ENCODE data around the gene ATP5F1C.

The ATP5F1C gene

GRCh38 chr10:7787150-7787856 lies 674 bp upstream of the ATP5F1C start:
- H3K18ac ChIP-seq (ENCODE audit: low read length) = peak overlapping the region; percentile 84
- H2AFZ ChIP-seq (ENCODE audit: low read length) = peak overlapping the region; percentile 91
- no peak overlapping the region for H3K14ac ChIP-seq (ENCODE audit: low read length)
- H2BK5ac ChIP-seq (ENCODE audit: low read length) = peak overlapping the region; percentile 47
- no peak overlapping the region for H2BK120ac ChIP-seq (ENCODE audit: low read depth, low read length)
- WGBS, 2 donors (ENCODE audit: extremely low coverage in 2 of 2, insufficient read length in 2 of 2, insufficient replicate concordance in 1 of 2) = no CpG with 5 or more reads among the region's 26 CpGs
- no peak for DNase-seq (ENCODE audit: low spot score)
- peaks cover 2 to 44% of the 10 kb centered on the region in 2 donors for H3K36me3 ChIP-seq (replicated peaks in 1 of 2; ENCODE audit: control insufficient read depth in 2 of 2, insufficient read depth in 2 of 2, low read length in 2 of 2)
- no peaks in the 10 kb centered on the region for H3K27me3 ChIP-seq (ENCODE audit: control insufficient read depth in 3 of 3, insufficient read depth in 3 of 3, low read depth in 1 of 3, low read length in 3 of 3)
- H4K8ac ChIP-seq (ENCODE audit: low read depth, low read length) = no peak overlapping the region
- H3K9me3 ChIP-seq (replicated peaks in 1 of 2; ENCODE audit: control insufficient read depth in 2 of 2, insufficient read depth in 1 of 2, low read depth in 1 of 2, low read length in 2 of 2) = no peaks in the 10 kb centered on the region
- H2BK12ac ChIP-seq (ENCODE audit: low read length) = no peak overlapping the region
- peak overlapping the region; percentile 34 for H2AK5ac ChIP-seq (ENCODE audit: low read depth, low read length)
- peak overlapping the region; percentile 92 for H3K9ac ChIP-seq (ENCODE audit: low read depth, low read length, poor library complexity)
- peak overlapping the region; percentile 61 for H3K4me2 ChIP-seq (ENCODE audit: insufficient read depth, low read length, poor library complexity, severe bottlenecking)
- H2BK15ac ChIP-seq (ENCODE audit: low read length) = no peak overlapping the region
- no peak overlapping the region for H4K91ac ChIP-seq (ENCODE audit: low read depth, low read length, poor library complexity)
- peaks cover 8% of the 10 kb centered on the region for H3K79me1 ChIP-seq (ENCODE audit: low read depth, low read length)
- no peak overlapping the region for H3K4ac ChIP-seq (ENCODE audit: low read length)
- H3K23ac ChIP-seq (ENCODE audit: low read depth, low read length, poor library complexity) = peak overlapping the region; percentile 94
- H3K4me3 ChIP-seq (ENCODE audit: low read length in 2 of 2) = peak overlapping the region; percentile 93 to 96
- peaks cover 4 to 10% of the 10 kb centered on the region in 2 donors for H3K4me1 ChIP-seq (ENCODE audit: control insufficient read depth in 2 of 2, insufficient read depth in 1 of 2, low read depth in 1 of 2, low read length in 2 of 2)
- H3K27ac ChIP-seq (replicated peaks; ENCODE audit: low read length) = no peak overlapping the region

GRCh38 chr10:7788639-7789286 lies 786 bp downstream of the ATP5F1C start:
- H2BK120ac ChIP-seq (ENCODE audit: low read depth, low read length) = no peak overlapping the region
- H3K4me2 ChIP-seq (ENCODE audit: insufficient read depth, low read length, poor library complexity, severe bottlenecking) = peak overlapping the region; percentile 49
- H2BK12ac ChIP-seq (ENCODE audit: low read length) = no peak overlapping the region
- H4K91ac ChIP-seq (ENCODE audit: low read depth, low read length, poor library complexity) = no peak overlapping the region
- no peak overlapping the region for H3K14ac ChIP-seq (ENCODE audit: low read length)
- H3K9ac ChIP-seq (ENCODE audit: low read depth, low read length, poor library complexity) = peak overlapping the region; percentile 98
- H3K79me1 ChIP-seq (ENCODE audit: low read depth, low read length) = peaks cover 8% of the 10 kb centered on the region
- peaks cover 4 to 10% of the 10 kb centered on the region in 2 donors for H3K4me1 ChIP-seq (ENCODE audit: control insufficient read depth in 2 of 2, insufficient read depth in 1 of 2, low read depth in 1 of 2, low read length in 2 of 2)
- no peaks in the 10 kb centered on the region for H3K9me3 ChIP-seq (replicated peaks in 1 of 2; ENCODE audit: control insufficient read depth in 2 of 2, insufficient read depth in 1 of 2, low read depth in 1 of 2, low read length in 2 of 2)
- peak overlapping the region; percentile 92 for H2AFZ ChIP-seq (ENCODE audit: low read length)
- WGBS, 2 donors (ENCODE audit: extremely low coverage in 2 of 2, insufficient read length in 2 of 2, insufficient replicate concordance in 1 of 2) = no CpG with 5 or more reads among the region's 25 CpGs
- peaks cover 2 to 42% of the 10 kb centered on the region in 2 donors for H3K36me3 ChIP-seq (replicated peaks in 1 of 2; ENCODE audit: control insufficient read depth in 2 of 2, insufficient read depth in 2 of 2, low read length in 2 of 2)
- no peak overlapping the region for H3K18ac ChIP-seq (ENCODE audit: low read length)
- no peak overlapping the region for H3K27ac ChIP-seq (replicated peaks; ENCODE audit: low read length)
- no peak overlapping the region for H3K4ac ChIP-seq (ENCODE audit: low read length)
- peak overlapping the region; percentile 96 for H3K4me3 ChIP-seq (ENCODE audit: low read length in 2 of 2)
- no peaks in the 10 kb centered on the region for H3K27me3 ChIP-seq (ENCODE audit: control insufficient read depth in 3 of 3, insufficient read depth in 3 of 3, low read depth in 1 of 3, low read length in 3 of 3)
- H2BK5ac ChIP-seq (ENCODE audit: low read length) = no peak overlapping the region
- no peak overlapping the region for H3K23ac ChIP-seq (ENCODE audit: low read depth, low read length, poor library complexity)
- no peak overlapping the region for H2BK15ac ChIP-seq (ENCODE audit: low read length)
- H2AK5ac ChIP-seq (ENCODE audit: low read depth, low read length) = no peak overlapping the region
- no peak overlapping the region for H4K8ac ChIP-seq (ENCODE audit: low read depth, low read length)
- no peak for DNase-seq (ENCODE audit: low spot score)

DNA sequence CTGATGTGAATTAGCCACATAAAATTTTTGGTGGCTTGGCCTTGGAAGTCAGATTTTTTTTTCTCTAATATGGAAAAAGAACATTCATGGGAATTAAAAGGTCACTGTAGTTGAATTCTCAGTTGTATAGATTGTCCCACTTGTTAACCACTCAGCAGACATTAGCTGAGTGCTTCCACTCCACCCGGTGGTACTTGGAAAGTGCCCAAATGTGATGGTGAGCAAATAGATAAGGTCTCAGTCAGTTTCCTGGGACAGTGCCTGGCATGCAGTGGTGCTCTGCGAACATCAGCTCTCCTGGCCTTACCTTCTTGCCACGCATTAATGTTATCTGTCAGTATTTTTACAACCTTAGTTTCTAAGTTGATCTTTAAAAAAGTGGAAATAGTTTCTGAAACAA lies 1.4 kb downstream of the ATP5F1C start:
- no peak overlapping the region for H2BK12ac ChIP-seq (ENCODE audit: low read length)
- H4K8ac ChIP-seq (ENCODE audit: low read depth, low read length) = no peak overlapping the region
- no peak for DNase-seq (ENCODE audit: low spot score)
- H3K4me2 ChIP-seq (ENCODE audit: insufficient read depth, low read length, poor library complexity, severe bottlenecking) = no peak overlapping the region
- H3K9me3 ChIP-seq (replicated peaks in 1 of 2; ENCODE audit: control insufficient read depth in 2 of 2, insufficient read depth in 1 of 2, low read depth in 1 of 2, low read length in 2 of 2) = no peaks in the 10 kb centered on the region
- H3K18ac ChIP-seq (ENCODE audit: low read length) = no peak overlapping the region
- peaks cover 4 to 10% of the 10 kb centered on the region in 2 donors for H3K4me1 ChIP-seq (ENCODE audit: control insufficient read depth in 2 of 2, insufficient read depth in 1 of 2, low read depth in 1 of 2, low read length in 2 of 2)
- H3K9ac ChIP-seq (ENCODE audit: low read depth, low read length, poor library complexity) = no peak overlapping the region
- H3K27me3 ChIP-seq (ENCODE audit: control insufficient read depth in 3 of 3, insufficient read depth in 3 of 3, low read depth in 1 of 3, low read length in 3 of 3) = no peaks in the 10 kb centered on the region
- H3K79me1 ChIP-seq (ENCODE audit: low read depth, low read length) = peaks cover 8% of the 10 kb centered on the region
- no peak overlapping the region for H2AK5ac ChIP-seq (ENCODE audit: low read depth, low read length)
- no peak overlapping the region for H3K23ac ChIP-seq (ENCODE audit: low read depth, low read length, poor library complexity)
- H3K4me3 ChIP-seq (ENCODE audit: low read length in 2 of 2) = peak overlapping the region in 1 of 2 donors; percentile 96
- H3K36me3 ChIP-seq (replicated peaks in 1 of 2; ENCODE audit: control insufficient read depth in 2 of 2, insufficient read depth in 2 of 2, low read length in 2 of 2) = peaks cover 2 to 36% of the 10 kb centered on the region in 2 donors
- no peak overlapping the region for H2BK120ac ChIP-seq (ENCODE audit: low read depth, low read length)
- WGBS, 2 donors (ENCODE audit: extremely low coverage in 2 of 2, insufficient read length in 2 of 2, insufficient replicate concordance in 1 of 2) = no CpG with 5 or more reads among the region's 3 CpGs
- no peak overlapping the region for H2BK5ac ChIP-seq (ENCODE audit: low read length)
- no peak overlapping the region for H2BK15ac ChIP-seq (ENCODE audit: low read length)
- no peak overlapping the region for H3K14ac ChIP-seq (ENCODE audit: low read length)
- no peak overlapping the region for H2AFZ ChIP-seq (ENCODE audit: low read length)
- H3K4ac ChIP-seq (ENCODE audit: low read length) = no peak overlapping the region
- no peak overlapping the region for H3K27ac ChIP-seq (replicated peaks; ENCODE audit: low read length)
- H4K91ac ChIP-seq (ENCODE audit: low read depth, low read length, poor library complexity) = no peak overlapping the region

DNA sequence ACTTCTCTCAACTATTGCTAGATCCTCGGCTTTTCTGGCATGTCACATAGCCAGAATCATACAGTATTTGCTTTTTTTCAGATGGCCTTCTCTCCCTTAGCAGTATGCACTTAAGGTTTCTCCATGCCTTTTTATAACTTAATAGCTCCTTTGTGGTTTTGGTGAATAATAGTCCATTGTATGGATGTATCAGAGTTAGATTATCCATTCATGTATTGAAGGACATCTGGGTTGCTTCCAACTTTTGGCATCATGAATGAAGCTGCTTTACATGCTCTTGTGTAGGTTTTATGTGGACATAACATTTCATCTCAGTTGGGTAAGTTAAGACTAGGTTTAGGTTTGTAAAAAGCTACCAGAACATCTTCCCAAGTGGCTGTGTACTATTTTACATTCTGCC lies 4.6 kb downstream of the ATP5F1C start:
- H3K9ac ChIP-seq (ENCODE audit: low read depth, low read length, poor library complexity) = no peak overlapping the region
- H4K8ac ChIP-seq (ENCODE audit: low read depth, low read length) = no peak overlapping the region
- H2BK12ac ChIP-seq (ENCODE audit: low read length) = no peak overlapping the region
- H3K79me1 ChIP-seq (ENCODE audit: low read depth, low read length) = peaks cover 2% of the 10 kb centered on the region
- no peak overlapping the region for H3K4ac ChIP-seq (ENCODE audit: low read length)
- no peak overlapping the region for H3K4me3 ChIP-seq (ENCODE audit: low read length in 2 of 2)
- no peak overlapping the region for H3K18ac ChIP-seq (ENCODE audit: low read length)
- no peak overlapping the region for H3K14ac ChIP-seq (ENCODE audit: low read length)
- no peak overlapping the region for H2BK15ac ChIP-seq (ENCODE audit: low read length)
- no peak overlapping the region for H2BK5ac ChIP-seq (ENCODE audit: low read length)
- no peak overlapping the region for H4K91ac ChIP-seq (ENCODE audit: low read depth, low read length, poor library complexity)
- no peak overlapping the region for H2BK120ac ChIP-seq (ENCODE audit: low read depth, low read length)
- WGBS, 2 donors (ENCODE audit: extremely low coverage in 2 of 2, insufficient read length in 2 of 2, insufficient replicate concordance in 1 of 2) = no CpG with 5 or more reads among the region's 1 CpG
- no peak overlapping the region for H3K27ac ChIP-seq (replicated peaks; ENCODE audit: low read length)
- peaks cover 5 to 42% of the 10 kb centered on the region in 2 donors for H3K36me3 ChIP-seq (replicated peaks in 1 of 2; ENCODE audit: control insufficient read depth in 2 of 2, insufficient read depth in 2 of 2, low read length in 2 of 2)
- no peak overlapping the region for H3K4me2 ChIP-seq (ENCODE audit: insufficient read depth, low read length, poor library complexity, severe bottlenecking)
- H2AFZ ChIP-seq (ENCODE audit: low read length) = no peak overlapping the region
- no peaks in the 10 kb centered on the region for H3K27me3 ChIP-seq (ENCODE audit: control insufficient read depth in 3 of 3, insufficient read depth in 3 of 3, low read depth in 1 of 3, low read length in 3 of 3)
- no peak for DNase-seq (ENCODE audit: low spot score)
- no peak overlapping the region for H2AK5ac ChIP-seq (ENCODE audit: low read depth, low read length)
- no peaks in the 10 kb centered on the region for H3K9me3 ChIP-seq (replicated peaks in 1 of 2; ENCODE audit: control insufficient read depth in 2 of 2, insufficient read depth in 1 of 2, low read depth in 1 of 2, low read length in 2 of 2)
- no peak overlapping the region for H3K23ac ChIP-seq (ENCODE audit: low read depth, low read length, poor library complexity)
- H3K4me1 ChIP-seq (ENCODE audit: control insufficient read depth in 2 of 2, insufficient read depth in 1 of 2, low read depth in 1 of 2, low read length in 2 of 2) = peaks cover 1 to 8% of the 10 kb centered on the region in 2 donors

Data from neuronal stem cell (in vitro differentiated cells).